ENCODE measurements around the gene RRAGB. TPM values are rescaled to one million over a fixed set of nuclear protein-coding genes. Genes with fewer than 3 reads are reported as not detected.
"Not testable (repeated sequence)": the region's sequence is repeated elsewhere in the genome, so short reads cannot be mapped to it uniquely, and the experiment has no call there.

RRAGB gene
- total RNA-seq, 1 donor from 2014 or later: 27.8 TPM

DNA sequence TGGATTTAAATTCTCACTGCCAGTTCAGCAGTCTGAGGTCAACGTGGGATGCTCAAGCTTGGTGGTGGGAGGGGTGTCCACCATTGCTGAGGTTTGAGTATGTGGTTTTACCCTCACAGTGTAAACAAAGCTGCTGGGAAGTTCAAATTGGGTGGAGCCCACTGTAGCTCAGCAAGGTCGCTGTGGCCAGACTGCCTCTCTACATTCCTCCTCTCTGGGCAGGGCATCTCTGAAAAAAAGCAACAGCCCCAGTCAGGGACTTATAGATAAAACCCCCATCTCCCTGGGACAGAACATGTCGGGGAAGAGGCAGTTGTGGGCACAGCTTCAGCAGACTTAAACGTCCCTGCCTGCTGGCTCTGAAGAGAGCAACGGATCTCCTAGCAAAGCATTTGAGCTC, 14.9 kb upstream of the RRAGB start:
- Mint-ChIP-seq H3K36me3 (no peaks in the 10 kb centered on the region), H3K9me3 (peaks cover 67% of the 10 kb centered on the region), H3K4me3 (no peak overlapping the region), H3K27ac (no peak overlapping the region), H3K4me1 (no peaks in the 10 kb centered on the region), H3K27me3 (ENCODE audit: low read depth) (no peaks in the 10 kb centered on the region)
- no peak for DNase-seq (ENCODE audit: low spot score in 2 of 2, unreplicated experiment in 2 of 2)
- TF ChIP-seq, protein P1, sequence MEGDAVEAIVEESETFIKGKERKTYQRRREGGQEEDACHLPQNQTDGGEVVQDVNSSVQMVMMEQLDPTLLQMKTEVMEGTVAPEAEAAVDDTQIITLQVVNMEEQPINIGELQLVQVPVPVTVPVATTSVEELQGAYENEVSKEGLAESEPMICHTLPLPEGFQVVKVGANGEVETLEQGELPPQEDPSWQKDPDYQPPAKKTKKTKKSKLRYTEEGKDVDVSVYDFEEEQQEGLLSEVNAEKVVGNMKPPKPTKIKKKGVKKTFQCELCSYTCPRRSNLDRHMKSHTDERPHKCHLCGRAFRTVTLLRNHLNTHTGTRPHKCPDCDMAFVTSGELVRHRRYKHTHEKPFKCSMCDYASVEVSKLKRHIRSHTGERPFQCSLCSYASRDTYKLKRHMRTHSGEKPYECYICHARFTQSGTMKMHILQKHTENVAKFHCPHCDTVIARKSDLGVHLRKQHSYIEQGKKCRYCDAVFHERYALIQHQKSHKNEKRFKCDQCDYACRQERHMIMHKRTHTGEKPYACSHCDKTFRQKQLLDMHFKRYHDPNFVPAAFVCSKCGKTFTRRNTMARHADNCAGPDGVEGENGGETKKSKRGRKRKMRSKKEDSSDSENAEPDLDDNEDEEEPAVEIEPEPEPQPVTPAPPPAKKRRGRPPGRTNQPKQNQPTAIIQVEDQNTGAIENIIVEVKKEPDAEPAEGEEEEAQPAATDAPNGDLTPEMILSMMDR (IDR thresholded peaks at IDR 0.05; ENCODE audit: unreplicated experiment): no peak

DNA sequence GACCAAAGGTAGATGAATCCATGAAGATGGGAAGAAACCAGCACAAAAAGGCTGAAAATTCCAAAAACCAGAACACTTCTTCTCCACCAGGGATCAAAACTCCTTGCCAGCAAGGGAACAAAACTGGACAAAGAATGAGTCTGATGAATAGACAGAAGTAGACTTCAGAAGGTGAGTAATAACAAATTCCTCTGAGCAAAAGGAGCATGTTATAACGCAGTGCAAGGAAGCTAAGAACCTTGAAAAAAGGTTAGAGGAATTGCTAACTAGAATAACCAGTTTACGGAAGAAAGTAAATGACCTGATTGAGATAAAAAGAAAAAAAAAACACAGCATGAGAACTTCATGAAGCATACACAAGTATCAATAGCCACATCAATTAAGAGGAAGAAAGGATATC, 14.1 kb upstream of the RRAGB start:
- H3K27me3 Mint-ChIP-seq (ENCODE audit: low read depth); H3K36me3 Mint-ChIP-seq; DNase-seq (ENCODE audit: low spot score in 2 of 2, unreplicated experiment in 2 of 2); H3K27ac Mint-ChIP-seq; H3K4me1 Mint-ChIP-seq; H3K4me3 Mint-ChIP-seq: not testable (repeated sequence)
- peaks cover 67% of the 10 kb centered on the region for H3K9me3 Mint-ChIP-seq

DNA sequence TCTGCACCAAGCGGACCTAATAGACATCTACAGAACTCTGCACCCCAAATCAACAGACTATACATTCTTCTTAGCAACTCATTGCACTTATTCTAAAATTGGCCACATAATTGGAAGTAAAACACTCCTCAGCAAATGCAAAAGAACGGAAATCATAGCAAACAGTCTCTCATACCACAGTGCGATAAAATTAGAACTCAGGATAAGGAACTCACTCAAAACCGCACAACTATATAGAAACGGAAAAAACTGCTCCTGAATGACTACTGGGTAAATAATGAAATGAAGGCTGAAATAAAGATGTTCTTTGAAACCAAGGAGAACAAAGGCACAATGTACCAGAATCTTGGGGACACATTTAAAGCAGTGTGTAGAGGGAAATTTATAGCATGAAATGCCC, 12.5 kb upstream of the RRAGB start:
- not testable (repeated sequence) for DNase-seq (ENCODE audit: low spot score in 2 of 2, unreplicated experiment in 2 of 2); H3K4me1 Mint-ChIP-seq; H3K36me3 Mint-ChIP-seq; H3K4me3 Mint-ChIP-seq; H3K27me3 Mint-ChIP-seq (ENCODE audit: low read depth); H3K27ac Mint-ChIP-seq
- H3K9me3 Mint-ChIP-seq: peaks cover 65% of the 10 kb centered on the region

GRCh38 chrX:55709735-55710134, 7.8 kb upstream of the RRAGB start:
- H3K4me3 Mint-ChIP-seq: no peak overlapping the region
- no peaks in the 10 kb centered on the region for H3K36me3 Mint-ChIP-seq
- no peaks in the 10 kb centered on the region for H3K4me1 Mint-ChIP-seq
- no peaks in the 10 kb centered on the region for H3K27me3 Mint-ChIP-seq (ENCODE audit: low read depth)
- peaks cover 61% of the 10 kb centered on the region for H3K9me3 Mint-ChIP-seq
- TF ChIP-seq, protein P1 (IDR thresholded peaks at IDR 0.05; ENCODE audit: unreplicated experiment): no peak
- no peak overlapping the region for H3K27ac Mint-ChIP-seq
- DNase-seq (ENCODE audit: low spot score in 2 of 2, unreplicated experiment in 2 of 2): no peak

- TF ChIP-seq, protein P1 (IDR thresholded peaks at IDR 0.05; ENCODE audit: unreplicated experiment): no peak
- H3K27me3 Mint-ChIP-seq (ENCODE audit: low read depth): no peaks in the 10 kb centered on the region
- no peaks in the 10 kb centered on the region for H3K4me1 Mint-ChIP-seq
- H3K27ac Mint-ChIP-seq: no peak overlapping the region
- DNase-seq (ENCODE audit: low spot score in 2 of 2, unreplicated experiment in 2 of 2): no peak
- H3K4me3 Mint-ChIP-seq: no peak overlapping the region
- peaks cover 57% of the 10 kb centered on the region for H3K9me3 Mint-ChIP-seq
- no peaks in the 10 kb centered on the region for H3K36me3 Mint-ChIP-seq
Measured at GRCh38 chrX:55710701-55711100, 6.8 kb upstream of the RRAGB start.

DNA sequence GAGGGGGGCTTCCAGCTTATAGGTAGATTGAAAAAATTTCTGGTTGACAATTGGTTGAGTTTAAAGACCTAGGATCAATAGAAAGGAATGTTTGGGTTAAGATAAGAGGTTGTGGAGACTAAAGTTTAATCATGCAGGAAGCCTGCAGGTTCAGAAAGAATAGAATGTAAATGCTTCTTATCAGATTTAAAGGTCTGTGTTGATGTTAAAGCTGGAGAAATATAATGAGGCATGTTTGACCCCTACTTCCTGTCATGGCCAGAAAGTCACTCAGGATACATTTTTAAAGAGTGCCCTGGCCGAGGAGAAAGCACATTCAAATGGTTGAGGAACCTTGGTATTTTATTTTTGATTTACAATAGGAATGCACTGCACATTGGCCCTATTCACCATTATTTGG, 3.9 kb upstream of the RRAGB start:
- H3K27me3 Mint-ChIP-seq (ENCODE audit: low read depth): no peaks in the 10 kb centered on the region
- H3K27ac Mint-ChIP-seq: no peak overlapping the region
- H3K4me3 Mint-ChIP-seq: no peak overlapping the region
- DNase-seq (ENCODE audit: low spot score in 2 of 2, unreplicated experiment in 2 of 2): no peak
- peaks cover 9% of the 10 kb centered on the region for H3K4me1 Mint-ChIP-seq
- TF ChIP-seq, protein P1 (IDR thresholded peaks at IDR 0.05; ENCODE audit: unreplicated experiment): no peak
- peaks cover 38% of the 10 kb centered on the region for H3K9me3 Mint-ChIP-seq
- H3K36me3 Mint-ChIP-seq: no peaks in the 10 kb centered on the region

DNA sequence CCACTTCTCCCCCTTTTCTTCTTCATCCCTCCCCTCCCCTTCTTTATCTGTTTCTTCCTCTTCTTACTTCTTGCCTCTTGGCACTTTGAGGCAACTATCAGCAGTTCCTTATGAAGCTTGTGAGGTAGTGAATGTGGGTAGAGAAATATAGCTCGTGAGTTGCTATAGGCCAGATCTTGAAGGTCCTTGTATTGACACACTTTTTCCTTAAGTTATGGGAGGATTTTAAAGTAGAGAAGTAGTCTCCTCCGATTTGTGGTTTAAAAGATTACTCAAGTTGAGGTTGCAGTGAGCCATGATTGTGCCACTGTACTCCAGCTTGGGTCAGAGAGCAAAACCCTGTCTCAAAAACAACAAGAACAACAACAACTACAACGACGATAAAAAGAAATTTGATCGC, 3.4 kb upstream of the RRAGB start:
- Mint-ChIP-seq H3K4me1 (peaks cover 11% of the 10 kb centered on the region), H3K9me3 (peaks cover 35% of the 10 kb centered on the region), H3K27me3 (ENCODE audit: low read depth) (no peaks in the 10 kb centered on the region), H3K36me3 (peaks cover under 1% of the 10 kb centered on the region), H3K27ac (no peak overlapping the region), H3K4me3 (no peak overlapping the region)
- TF ChIP-seq, protein P1 (IDR thresholded peaks at IDR 0.05; ENCODE audit: unreplicated experiment): no peak
- DNase-seq (ENCODE audit: low spot score in 2 of 2, unreplicated experiment in 2 of 2): no peak
